Hepatocyte (in vitro differentiated cells): ENCODE data around the gene PEMT. TPM values are rescaled to one million over a fixed set of nuclear protein-coding genes. Genes with fewer than 3 reads are reported as not detected.

Source experiments
- DNase-seq: peaks from one replicate; pipeline ENCODE4 v3.0.0-alpha.2; 2016; ENCODE audit warnings: low spot score
- H2AFZ ChIP-seq: fragments of 200-600 bp; sonication (generic); 2 replicates; pipeline ENCODE4 v1.6.0; 2016; ENCODE audit warnings: antibody characterized with exemption, mild to moderate bottlenecking
- H3K27ac ChIP-seq: fragments of 200-600 bp; sonication (generic); 2 replicates; pipeline ENCODE4 v1.5.1; 2016; ENCODE audit warnings: mild to moderate bottlenecking
- H3K27me3 ChIP-seq: fragments of 200-600 bp; sonication (generic); 2 replicates; pipeline ENCODE4 v1.6.1; 2016
- H3K36me3 ChIP-seq: fragments of 200-600 bp; sonication (generic); replicated peaks from 2 replicates; pipeline ENCODE4 v1.5.1; 2016; ENCODE audit warnings: low read depth; ENCODE audit not compliant: insufficient read depth
- H3K4me1 ChIP-seq: fragments of 200-600 bp; sonication (generic); 2 replicates; pipeline ENCODE4 v1.5.1; 2016; ENCODE audit warnings: mild to moderate bottlenecking, moderate library complexity; ENCODE audit not compliant: insufficient read depth
- H3K4me2 ChIP-seq: fragments of 200-600 bp; sonication (generic); 2 replicates; pipeline ENCODE4 v1.6.0; 2016
- H3K4me3 ChIP-seq: fragments of 200-600 bp; sonication (generic); 2 replicates; pipeline ENCODE4 v1.5.1; 2016; ENCODE audit warnings: mild to moderate bottlenecking
- H3K79me2 ChIP-seq: fragments of 200-600 bp; sonication (generic); 2 replicates; pipeline ENCODE4 v1.6.0; 2017; ENCODE audit warnings: mild to moderate bottlenecking
- H3K9me2 ChIP-seq: fragments of 200-600 bp; sonication (generic); replicated peaks from 2 replicates; pipeline ENCODE4 v1.6.0; 2017; ENCODE audit warnings: mild to moderate bottlenecking; ENCODE audit not compliant: insufficient read depth
- H3K9me3 ChIP-seq: fragments of 200-600 bp; sonication (generic); 2 replicates; pipeline ENCODE4 v1.5.1; 2016; ENCODE audit warnings: low read depth, mild to moderate bottlenecking
- H4K20me1 ChIP-seq: fragments of 200-600 bp; sonication (generic); 2 replicates; pipeline ENCODE4 v1.6.0; 2016; ENCODE audit warnings: mild to moderate bottlenecking; ENCODE audit not compliant: insufficient read depth, poor library complexity, severe bottlenecking
- EZH2 ChIP-seq: fragments of 200-600 bp; sonication (generic); IDR thresholded peaks from 2 replicates; pipeline ENCODE4 v1.6.1; 2016; ENCODE audit warnings: antibody characterized with exemption, mild to moderate bottlenecking, borderline replicate concordance
- EZH2phosphoT487 ChIP-seq: fragments of 200-600 bp; sonication (generic); IDR thresholded peaks from one replicate; pipeline ENCODE4 v1.6.1; 2018; ENCODE audit warnings: antibody characterized with exemption, mild to moderate bottlenecking, low read depth, moderate library complexity; ENCODE audit not compliant: unreplicated experiment, severe bottlenecking
- WGBS: methylation state at CpG from one replicate; pipeline ENCODE4 v1.1.6; 2016; ENCODE audit warnings: low lambda C conversion rate; ENCODE audit errors: missing lambda C conversion rate; 5-methylcytosine and 5-hydroxymethylcytosine counted together
- polyA plus RNA-seq: library from polyadenylated mRNA; unstranded; fragments of >200 nt; fragmentation: Nextera tagmentation; extraction: Ambion mirVana; gene quantifications from 2 replicates; pipeline ENCODE4 v1.2.1, GENCODE V29; 2016
- total RNA-seq: library from RNA; depleted of rRNA; stranded (reverse); fragments of >200 nt; gene quantifications from 2 replicates; pipeline ENCODE4 v1.2.3, GENCODE V29; 2014
- TF ChIP-seq, protein P1 (sequence below): fragments of 200-600 bp; sonication (generic); IDR thresholded peaks from 2 replicates; pipeline ENCODE4 v1.5.1; 2016; ENCODE audit warnings: antibody characterized with exemption, mild to moderate bottlenecking; ENCODE audit not compliant: poor library complexity

PEMT gene
- total and polyA plus RNA-seq, 2 experiments from 2014 or later, result 50.1 to 70.4 TPM

DNA sequence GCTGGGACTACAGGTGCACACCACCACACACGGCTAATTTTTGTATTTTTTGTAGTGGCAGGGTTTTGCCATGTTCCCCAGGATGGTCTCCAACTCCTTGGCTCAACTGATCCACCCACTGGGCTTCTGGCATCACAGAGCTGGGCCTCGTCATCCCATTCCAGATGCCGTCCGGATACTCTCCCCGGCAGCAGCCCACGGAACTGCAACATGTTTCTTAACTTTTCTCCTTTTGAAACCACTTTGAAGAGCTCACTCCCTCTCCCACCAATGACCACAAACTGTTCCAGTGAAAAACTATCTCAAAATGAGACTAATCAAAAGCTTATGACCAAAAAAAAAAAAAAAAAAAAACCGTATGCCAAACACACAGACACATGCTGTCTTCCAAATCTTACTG is 17.6 kb downstream of the PEMT start:
- Histone ChIP-seq H3K4me2 (no peak overlapping the region), H2AFZ (no peak overlapping the region), H3K79me2 (no peaks in the 10 kb centered on the region), H3K36me3 (no peaks in the 10 kb centered on the region), H3K4me1 (peaks cover 37% of the 10 kb centered on the region), H3K4me3 (no peak overlapping the region), H3K9me3 (no peaks in the 10 kb centered on the region), H3K27me3 (no peaks in the 10 kb centered on the region), H4K20me1 (no peaks in the 10 kb centered on the region), H3K27ac (peak overlapping the region; percentile 27), H3K9me2 (no peaks in the 10 kb centered on the region)
- TF ChIP-seq EZH2, result no peak
- no peak for TF ChIP-seq EZH2phosphoT487
- TF ChIP-seq, protein P1, sequence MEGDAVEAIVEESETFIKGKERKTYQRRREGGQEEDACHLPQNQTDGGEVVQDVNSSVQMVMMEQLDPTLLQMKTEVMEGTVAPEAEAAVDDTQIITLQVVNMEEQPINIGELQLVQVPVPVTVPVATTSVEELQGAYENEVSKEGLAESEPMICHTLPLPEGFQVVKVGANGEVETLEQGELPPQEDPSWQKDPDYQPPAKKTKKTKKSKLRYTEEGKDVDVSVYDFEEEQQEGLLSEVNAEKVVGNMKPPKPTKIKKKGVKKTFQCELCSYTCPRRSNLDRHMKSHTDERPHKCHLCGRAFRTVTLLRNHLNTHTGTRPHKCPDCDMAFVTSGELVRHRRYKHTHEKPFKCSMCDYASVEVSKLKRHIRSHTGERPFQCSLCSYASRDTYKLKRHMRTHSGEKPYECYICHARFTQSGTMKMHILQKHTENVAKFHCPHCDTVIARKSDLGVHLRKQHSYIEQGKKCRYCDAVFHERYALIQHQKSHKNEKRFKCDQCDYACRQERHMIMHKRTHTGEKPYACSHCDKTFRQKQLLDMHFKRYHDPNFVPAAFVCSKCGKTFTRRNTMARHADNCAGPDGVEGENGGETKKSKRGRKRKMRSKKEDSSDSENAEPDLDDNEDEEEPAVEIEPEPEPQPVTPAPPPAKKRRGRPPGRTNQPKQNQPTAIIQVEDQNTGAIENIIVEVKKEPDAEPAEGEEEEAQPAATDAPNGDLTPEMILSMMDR, result no peak
- WGBS, result 63% methylated on average over 7 of the region's 7 CpGs
- DNase-seq, result no peak

DNA sequence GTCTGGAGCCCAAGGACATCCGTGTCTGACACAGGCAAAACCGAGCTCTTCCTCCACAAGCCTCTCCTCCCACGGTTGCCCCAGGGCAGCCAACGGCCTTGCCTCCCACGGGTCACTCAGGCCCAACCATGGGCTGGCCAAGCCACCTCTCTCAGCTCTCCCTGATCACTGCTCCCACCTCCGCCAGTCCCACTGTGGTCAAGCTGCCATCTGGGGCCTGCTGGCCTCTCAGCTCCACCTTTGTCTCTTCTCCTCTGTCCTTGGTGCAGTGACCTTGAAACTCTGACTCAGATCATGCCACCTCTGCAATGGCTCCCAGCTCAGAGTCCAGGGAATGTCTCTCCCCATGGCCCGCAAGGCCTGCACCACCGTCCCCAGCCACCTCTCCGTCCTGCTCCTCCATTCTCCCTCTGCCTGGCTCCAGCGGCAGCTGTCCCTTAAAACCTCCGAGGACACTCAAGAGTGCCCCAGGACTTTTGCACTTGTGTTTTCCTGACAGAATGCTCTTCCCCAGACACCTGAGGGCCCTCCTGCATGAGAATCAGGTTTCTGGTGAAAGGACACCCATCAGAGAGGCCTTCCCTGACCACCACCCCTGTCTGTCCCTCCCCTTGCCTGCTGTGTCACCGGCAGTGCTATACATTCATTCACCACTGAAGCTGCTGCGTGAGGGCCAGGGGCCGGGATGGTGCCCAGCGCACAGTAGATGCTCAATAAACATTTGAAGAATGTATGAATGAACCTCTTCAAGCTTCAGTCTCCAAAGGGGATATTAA is 19.3 kb downstream of the PEMT start:
- no peak for TF ChIP-seq EZH2phosphoT487
- no peak for TF ChIP-seq EZH2
- TF ChIP-seq, protein P1, result no peak
- H3K9me3 ChIP-seq, result no peaks in the 10 kb centered on the region
- no peaks in the 10 kb centered on the region for H3K9me2 ChIP-seq
- 83% methylated on average over 15 of the region's 15 CpGs for WGBS
- H3K4me2 ChIP-seq, result no peak overlapping the region
- DNase-seq, result no peak
- H3K4me3 ChIP-seq, result no peak overlapping the region
- H4K20me1 ChIP-seq, result no peaks in the 10 kb centered on the region
- H3K27ac ChIP-seq, result peak overlapping the region; percentile 70
- H3K4me1 ChIP-seq, result peaks cover 47% of the 10 kb centered on the region
- H3K27me3 ChIP-seq, result no peaks in the 10 kb centered on the region
- H2AFZ ChIP-seq, result no peak overlapping the region
- no peaks in the 10 kb centered on the region for H3K36me3 ChIP-seq
- H3K79me2 ChIP-seq, result no peaks in the 10 kb centered on the region

DNA sequence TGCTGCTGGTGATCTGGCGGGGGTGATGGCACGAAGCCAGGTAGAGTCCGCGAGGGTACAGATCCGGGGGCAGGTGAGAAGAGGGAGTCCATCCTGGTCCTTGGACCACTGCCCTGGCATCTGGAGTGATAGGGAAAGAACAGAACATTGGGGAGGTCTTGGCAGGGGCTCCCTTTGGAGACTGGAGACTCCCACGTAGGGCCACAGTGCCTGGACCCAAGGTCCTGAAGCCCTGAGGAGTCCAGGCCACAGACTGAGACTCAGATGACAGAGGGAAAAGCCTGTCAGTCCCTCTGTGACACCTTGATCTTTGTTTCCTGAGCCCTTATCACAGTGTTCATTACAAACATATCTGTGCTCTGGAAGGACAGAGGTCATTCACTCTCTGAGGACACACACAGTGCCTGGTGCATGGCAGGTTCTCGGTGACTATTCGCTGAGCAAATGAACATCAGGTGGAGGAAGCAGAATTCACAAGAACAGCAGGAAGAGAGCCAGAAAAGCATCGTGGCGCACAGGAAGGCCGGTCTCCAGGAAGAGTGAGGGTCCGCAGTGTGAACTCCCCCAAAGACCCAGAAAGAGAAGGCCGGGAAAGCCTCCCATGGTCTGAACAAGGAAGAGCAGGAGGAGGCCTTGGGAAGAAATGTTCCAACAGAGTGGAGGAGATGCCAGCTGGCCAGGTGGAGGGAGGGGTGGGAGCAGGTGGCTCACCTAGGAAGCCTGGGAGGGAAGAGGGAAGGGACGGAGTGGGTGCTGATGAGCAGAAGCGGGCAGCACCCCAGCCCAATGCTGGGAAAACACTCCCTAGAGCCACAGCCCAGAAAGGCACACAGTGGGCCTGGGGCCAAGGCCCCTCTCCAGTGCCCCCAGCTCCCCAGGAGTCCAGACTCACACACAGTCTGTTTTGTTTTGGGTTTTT is 20.5 kb downstream of the PEMT start:
- H2AFZ ChIP-seq, result no peak overlapping the region
- H3K4me3 ChIP-seq, result no peak overlapping the region
- H3K9me3 ChIP-seq, result no peaks in the 10 kb centered on the region
- H3K9me2 ChIP-seq, result no peaks in the 10 kb centered on the region
- H3K27me3 ChIP-seq, result no peaks in the 10 kb centered on the region
- peak; percentile 47 for DNase-seq
- peaks cover 41% of the 10 kb centered on the region for H3K4me1 ChIP-seq
- H3K79me2 ChIP-seq, result no peaks in the 10 kb centered on the region
- WGBS, result 75% methylated on average over 15 of the region's 15 CpGs
- H4K20me1 ChIP-seq, result no peaks in the 10 kb centered on the region
- H3K27ac ChIP-seq, result peak overlapping the region; percentile 71
- H3K36me3 ChIP-seq, result no peaks in the 10 kb centered on the region
- TF ChIP-seq EZH2phosphoT487, result no peak
- no peak for TF ChIP-seq EZH2
- TF ChIP-seq, protein P1, result no peak
- H3K4me2 ChIP-seq, result peak overlapping the region; percentile 2
